NCI-H460 (cell line): ENCODE measurements around the gene COL6A2. TPM values are rescaled to one million over a fixed set of nuclear protein-coding genes. Genes with fewer than 3 reads are reported as not detected.

Experiments
- DNase-seq: peaks from one replicate; pipeline ENCODE4 v3.0.0-alpha.2; 2016; ENCODE audit warnings: low read depth; ENCODE audit errors: extremely low read depth
- total RNA-seq: library from RNA; depleted of rRNA; stranded (reverse); fragments of >200 nt; shearing (Covaris generic); gene quantifications from 2 replicates; pipeline ENCODE4 v1.2.3, GENCODE V29; 2014

The COL6A2 gene
- total RNA-seq, 1 experiment from 2014 or later: 3.6 TPM

DNA sequence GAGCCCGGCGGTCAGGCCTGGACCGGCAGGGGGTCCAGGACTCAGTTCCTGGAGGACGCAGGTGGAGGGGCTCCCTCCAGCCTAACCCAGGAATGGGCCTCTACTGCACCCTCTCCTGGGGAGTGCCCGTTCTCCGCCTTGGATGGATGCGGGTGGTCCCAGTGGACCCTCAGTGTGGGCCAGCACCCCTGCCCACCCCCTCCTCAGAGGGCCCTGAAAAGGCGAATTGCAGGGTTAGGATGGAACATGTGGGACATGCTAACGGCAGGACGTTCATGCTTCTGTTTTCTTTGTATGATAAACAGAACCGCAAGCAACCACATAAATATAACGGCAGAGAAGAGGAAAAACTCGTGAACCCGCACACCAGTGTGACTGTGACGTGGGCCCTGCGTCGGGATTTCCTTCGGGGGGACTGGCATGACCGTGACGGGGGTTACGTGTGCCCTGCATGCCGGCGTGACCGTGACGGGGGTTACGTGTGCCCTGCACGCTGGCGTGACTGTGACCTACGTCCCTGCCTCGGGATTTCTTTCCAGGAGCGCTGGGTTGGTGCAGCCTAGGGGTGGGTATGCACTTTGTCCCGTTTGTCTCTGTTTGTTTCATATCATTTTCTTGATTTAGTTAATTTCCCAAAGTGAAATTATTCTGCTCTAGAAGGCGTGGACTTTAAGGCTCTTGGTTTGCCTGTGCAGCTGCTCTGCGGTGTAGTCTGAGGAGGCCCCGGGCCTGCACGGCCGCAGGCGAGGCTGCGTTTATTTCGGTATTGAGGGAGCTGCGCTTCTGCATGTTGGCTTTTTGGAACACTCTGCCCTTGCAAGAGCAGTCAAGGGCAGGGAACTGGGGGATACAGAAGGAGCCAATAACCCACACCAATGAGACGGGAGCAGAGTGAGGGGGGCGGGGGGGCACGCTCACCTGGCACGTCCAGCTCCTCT, 54.3 kb downstream of the COL6A2 start:
- DNase-seq: no peak

DNA sequence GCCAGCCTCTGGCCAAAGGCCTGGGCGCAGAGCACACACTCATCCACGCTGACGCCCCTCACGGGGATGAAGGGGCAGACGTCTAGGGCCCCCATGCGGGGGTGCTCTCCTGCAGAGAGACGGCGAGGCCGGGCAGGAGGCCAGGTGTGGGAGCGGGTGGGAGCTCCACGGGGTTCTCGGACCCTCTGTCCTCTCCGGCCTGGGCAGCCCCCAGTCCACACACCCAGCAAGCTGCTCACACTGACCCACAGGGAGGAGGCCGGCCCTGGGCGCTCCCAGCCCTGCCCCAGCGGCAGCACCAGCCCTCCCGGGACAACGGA, 55.0 kb downstream of the COL6A2 start:
- DNase-seq: no peak

DNA sequence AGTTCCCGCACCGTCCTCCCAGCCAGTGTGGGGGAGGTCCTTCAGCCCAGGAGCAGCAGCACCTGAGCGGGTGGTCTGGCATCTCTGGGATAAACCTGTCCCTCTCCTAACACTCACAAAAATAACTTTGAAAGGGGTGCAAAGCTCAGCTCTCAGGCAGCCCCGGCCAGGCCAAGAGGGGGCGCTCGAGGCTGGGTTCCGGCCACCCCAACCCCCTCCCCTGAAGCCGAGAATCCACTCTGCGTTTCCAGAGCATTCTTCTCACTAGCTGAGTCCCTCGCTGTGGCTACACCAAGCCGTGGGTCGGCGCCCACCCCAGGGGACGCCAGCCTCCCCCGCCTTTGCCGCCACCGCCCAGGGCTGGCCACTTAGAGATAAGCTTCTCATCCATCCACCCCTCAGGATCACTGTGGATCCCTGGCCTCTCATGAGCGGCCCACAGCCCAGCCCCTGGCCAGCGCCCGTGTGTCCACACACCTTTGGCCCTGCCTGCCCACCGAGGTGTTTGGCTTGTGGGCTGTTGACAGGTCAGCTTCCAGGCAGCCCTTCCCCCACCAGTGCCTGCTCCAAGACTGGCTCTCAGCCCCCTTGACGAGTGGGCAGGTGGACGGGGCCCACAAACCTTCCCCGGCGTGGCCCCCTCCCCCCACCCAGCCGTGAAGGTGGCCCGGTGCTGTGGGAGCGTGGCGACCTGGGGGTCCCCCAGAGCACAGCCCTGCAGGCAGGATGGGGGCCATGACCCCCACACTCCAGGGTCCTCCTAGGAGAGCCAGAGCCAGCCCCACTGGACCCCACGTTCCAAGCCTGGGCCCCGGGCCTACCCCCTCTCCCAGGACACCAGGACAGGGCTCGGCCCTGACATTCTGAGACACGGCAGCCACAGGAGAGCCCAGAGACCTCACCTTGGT, 55.6 kb downstream of the COL6A2 start:
- peak; percentile 9 for DNase-seq

DNA sequence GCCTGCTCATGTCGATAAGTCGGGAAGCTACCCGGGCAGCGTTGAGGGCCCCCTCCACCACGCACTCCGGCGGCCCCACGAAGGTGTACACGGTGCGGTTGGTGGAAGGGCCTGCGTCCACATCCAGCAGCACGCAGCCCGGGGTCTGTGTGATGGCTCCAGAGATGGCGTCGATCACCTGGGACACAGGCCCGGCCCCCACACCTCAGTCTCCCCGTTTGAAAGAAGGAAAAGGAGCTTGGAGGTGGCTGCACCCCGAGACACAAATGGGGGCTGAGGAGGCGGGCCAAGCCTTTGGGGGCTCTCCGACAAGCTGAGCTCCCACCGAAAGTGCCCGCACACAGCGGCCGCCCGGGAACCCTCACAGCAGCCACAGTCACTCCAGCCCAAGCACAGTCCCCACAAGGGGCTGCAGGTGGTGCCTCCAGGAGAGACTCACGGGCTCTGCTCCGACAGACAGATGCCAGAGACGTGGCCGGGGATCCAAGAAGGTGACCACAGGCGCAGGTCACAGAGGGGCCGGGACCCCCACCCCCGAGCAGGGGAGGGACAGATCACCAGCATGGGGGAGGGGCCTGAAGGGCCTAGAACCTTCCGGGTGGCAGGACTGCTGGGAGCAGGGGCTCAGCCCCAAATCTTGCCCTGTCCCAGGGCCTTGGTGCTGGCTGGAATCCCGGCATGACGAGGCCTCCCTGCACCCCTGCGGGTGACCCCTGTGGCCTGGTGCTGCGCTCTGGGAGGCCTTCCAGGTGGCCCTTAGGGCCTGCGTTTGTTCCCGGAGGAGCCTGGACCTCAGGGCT, 56.4 kb downstream of the COL6A2 start:
- DNase-seq: no peak

DNA sequence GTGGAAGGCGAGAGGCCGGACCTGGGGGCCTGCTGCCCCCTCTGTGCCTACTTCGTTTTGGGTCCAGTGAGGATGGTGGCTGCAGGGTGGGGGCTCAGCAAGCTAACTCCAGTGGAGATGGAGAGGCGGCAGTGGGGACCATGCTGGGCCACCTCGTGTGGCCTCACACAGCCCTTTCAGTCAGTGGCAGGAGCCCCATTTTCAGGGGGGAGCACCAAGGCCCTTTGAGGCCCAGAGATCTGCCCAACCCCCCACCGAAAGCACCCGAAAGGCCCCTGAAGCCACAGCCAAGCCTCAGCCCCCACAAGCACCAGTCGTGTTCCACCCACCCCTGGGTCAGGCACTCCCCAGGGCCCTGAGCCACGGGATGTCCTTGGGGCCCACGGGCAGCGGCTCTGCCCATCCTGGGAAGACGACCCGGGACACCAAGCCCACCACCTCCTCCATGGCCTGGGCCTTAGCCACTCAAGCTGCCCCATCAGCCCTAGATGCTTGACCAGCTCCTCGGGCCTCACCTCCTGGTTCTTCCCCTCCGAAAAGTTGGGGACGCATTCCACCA, 57.1 kb downstream of the COL6A2 start:
- DNase-seq: no peak

DNA sequence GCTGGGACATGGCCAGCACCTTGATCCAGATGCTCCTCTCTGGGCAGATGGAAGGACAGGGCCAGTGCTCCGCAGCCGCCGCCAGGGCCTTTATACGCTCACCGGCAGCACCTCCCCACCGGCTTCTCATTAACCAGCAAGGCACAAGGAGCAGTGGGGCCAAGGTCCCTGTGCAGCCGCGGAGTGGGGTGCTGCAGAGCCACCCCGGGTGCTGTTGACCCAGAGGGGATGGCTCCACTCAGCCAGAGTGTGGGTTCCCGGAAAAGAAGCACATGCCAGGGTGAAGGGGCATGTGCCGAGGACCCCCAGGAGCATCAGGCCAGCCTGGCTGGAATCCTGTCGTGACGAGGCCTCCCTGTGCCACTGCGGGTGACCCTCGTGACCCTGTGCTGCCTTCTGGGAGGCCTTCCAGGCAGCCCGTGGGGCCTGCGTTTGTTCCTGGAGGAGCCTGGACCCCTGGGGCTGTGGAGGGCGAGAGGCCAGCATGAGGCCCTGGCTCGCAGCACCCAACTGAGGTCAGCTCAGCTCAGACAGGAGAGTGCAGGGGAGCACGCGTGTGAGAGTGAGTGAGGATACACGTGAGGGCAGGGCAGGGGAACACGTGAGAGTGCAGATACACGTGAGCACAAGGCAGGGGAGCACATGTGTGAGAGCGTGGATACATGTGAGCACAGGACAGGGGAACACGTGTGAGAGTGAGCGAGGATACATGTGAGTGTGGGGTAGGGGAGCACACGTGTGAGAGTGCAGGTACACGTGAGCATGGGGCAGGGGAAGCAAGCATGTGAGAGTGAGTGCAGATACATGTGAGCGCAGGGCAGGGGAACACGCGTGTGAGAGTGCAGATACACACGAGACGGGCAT, 57.8 kb downstream of the COL6A2 start, which contains the start of gene FTCD:
TSS of gene FTCD (minus strand) at position 66 of the 864 bp plus-strand sequence. CDS start at position 10, 56 bp downstream.
- no peak for DNase-seq

DNA sequence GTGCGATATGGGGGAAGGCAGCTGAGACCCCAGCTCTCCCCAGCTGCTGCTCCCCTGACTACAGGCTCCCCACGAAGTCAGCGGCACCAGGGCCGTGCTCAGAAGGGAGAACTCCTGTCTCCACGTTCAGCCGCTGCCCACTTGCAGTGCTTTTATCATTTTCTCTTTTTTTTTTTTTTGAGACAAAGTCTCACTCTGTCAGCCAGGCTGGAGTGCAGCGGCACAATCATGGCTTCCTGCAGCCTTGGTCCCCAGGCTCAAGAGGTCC, 58.4 kb downstream of the COL6A2 start:
- no peak for DNase-seq

DNA sequence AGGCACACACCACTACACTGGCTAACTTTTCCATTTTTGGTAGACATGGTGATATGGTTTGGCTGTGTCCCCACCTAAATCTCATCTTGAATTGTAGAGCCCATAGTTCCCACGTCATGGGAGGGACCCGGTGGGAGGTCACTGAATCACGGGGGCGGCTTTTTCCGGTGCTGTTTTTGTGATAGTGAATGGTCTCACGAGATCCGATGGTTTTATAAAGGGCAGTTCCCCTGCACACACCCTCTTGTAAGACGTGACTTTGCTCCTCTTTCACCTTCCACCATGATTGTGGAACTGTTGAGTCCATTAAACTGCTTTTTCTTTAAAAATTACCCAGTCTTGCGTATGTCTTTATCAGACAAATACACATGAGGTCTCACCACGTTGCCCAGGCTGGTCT, 58.8 kb downstream of the COL6A2 start:
- no peak for DNase-seq

DNA sequence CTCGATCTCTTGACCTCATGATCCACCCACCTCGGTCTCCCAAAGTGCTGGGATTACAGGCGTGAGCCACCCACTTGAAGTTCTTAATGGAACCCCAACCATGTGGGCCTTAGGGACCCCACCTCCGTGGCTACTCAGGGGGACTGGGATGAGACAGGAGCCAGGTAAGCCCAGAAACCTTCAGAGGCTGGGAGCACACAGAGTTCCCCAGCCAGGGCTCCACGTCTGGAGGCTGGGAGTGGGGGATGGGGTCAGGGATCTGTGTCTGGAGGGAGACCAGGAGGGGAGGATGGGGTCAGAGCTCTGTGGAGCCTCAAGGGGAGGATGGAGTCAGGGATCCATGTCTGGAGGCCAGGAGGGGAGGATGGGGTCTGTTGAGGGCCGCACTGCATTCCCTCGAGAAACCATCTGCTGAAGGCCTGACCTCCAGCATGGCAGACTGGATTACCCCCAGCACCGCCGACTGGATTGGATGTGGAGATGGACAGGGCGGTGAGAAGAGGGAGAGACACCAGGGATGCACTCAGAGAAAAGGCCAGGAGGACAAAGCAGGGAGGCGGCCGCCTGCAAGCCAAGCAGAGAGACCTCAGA, 59.6 kb downstream of the COL6A2 start:
- DNase-seq: no peak

DNA sequence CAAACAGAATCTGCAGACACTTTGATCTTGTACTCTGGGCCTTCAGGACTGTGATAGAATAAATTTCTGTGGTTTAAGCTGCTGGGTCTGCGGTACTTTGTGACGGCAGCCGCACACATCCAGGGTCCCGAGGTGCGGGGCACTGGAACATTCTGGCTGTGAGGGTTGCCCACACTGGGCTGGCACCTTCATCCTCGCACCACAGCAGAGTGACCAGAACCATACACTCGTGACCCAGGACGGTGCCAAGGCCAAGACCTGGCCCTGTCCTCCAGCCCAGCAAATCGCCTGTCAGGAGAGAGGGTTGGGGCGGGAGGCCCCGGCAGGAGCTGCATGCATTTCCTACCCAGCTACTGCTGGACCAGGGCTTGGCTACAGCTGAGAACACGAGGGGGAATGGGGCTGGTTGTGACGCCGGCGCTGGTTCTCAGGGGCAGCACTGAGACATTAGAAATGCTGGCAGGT, 60.1 kb downstream of the COL6A2 start:
- DNase-seq: no peak

DNA sequence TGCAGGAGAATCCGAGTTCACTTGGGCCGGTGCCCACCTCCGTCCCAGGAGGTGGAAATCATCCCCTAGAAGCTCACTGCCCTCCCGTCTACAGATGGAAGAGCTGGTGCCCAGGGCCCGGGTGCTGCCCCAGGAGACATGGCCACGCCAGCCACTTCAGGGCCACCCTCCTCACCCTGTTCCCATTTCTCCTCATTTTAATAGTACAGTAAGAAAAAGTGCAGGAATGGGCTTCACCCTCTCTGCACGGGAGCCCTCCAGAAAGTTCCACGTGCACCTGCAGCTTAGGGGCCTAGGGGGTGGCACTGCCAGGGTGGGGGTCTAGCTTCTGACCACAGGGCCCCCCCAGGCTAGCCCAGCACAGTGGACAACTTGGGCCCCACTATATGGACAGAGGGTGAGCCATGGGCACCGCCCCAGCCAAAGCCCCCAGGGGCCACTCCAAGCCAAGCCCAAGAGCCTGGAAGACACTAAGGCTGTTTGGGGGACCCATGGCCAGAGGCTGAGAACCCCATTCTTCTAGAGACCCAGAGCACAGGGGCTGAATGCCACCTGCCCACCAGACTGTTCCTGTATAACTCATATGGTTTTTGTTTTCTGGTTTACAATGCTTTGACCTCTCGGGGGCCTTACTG, 60.9 kb downstream of the COL6A2 start:
- no peak for DNase-seq

DNA sequence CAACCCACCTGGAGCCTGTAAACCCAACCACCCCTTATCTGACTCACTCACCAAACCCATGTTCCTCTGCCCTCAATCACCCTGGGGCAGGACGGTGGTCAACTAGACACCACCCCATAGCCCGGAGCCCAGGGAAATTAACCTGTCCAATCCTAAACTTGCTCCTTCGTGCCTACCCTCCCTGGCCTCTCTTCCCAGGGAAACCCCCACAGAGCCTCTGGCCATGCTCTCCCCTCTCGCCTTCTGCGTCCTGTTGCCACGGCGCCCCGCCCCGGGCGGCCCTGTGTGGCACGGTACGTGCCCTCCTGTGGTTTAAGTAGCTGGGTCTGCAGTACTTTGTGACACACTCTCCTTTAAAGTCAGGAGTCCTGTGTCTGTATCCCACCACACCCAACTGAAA, 61.5 kb downstream of the COL6A2 start:
- no peak for DNase-seq

DNA sequence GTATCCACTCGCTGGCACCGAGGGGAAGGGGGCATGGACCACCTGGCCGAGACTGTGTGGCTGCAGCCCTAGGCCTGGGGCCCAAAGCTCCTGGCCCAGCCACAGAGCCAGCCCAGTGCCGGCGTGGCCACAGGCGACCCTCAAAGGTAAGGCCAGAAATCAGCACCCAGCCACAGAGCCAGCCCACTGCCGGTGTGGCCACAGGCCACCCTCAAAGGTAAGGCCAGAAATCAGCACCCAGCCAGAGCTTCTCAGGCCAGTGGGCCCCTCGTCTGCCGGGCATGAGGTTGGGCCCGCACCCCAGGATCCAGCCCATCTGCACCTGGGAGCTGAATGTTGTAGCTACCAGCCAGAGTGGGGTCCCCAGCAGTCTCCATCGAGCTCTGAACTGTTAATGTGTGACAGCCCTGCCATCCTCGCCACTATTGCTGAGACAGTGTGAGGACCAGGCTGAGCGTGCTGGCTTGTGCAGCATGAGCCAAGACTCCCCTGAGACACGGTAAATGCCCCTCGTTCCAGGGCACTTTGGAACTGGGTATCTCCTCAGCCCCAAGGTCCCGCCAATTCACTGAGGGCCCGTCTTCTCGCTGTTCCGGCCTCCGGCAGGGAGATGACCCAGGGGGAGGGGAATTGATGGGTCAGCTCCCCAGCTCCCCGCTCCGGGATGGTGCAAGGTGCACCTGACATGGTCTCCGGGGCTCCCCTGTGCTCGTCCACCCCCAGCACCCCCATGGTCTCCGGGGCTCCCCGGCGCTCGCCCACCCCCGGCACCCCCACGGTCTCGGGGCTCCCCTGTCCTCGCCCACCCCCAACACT, 62.1 kb downstream of the COL6A2 start:
- no peak for DNase-seq

DNA sequence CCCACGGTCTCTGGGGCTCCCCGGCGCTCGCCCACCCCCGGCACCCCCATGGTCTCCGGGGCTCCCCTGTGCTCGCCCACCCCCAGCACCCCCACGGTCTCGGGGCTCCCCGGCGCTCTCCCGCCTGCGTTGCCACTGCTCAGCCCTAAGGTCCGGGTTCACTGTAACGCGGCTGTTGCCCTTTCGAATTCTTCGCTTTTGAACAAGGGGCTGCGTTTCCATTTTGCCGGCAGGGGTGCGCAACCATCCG, 62.7 kb downstream of the COL6A2 start:
- no peak for DNase-seq

DNA sequence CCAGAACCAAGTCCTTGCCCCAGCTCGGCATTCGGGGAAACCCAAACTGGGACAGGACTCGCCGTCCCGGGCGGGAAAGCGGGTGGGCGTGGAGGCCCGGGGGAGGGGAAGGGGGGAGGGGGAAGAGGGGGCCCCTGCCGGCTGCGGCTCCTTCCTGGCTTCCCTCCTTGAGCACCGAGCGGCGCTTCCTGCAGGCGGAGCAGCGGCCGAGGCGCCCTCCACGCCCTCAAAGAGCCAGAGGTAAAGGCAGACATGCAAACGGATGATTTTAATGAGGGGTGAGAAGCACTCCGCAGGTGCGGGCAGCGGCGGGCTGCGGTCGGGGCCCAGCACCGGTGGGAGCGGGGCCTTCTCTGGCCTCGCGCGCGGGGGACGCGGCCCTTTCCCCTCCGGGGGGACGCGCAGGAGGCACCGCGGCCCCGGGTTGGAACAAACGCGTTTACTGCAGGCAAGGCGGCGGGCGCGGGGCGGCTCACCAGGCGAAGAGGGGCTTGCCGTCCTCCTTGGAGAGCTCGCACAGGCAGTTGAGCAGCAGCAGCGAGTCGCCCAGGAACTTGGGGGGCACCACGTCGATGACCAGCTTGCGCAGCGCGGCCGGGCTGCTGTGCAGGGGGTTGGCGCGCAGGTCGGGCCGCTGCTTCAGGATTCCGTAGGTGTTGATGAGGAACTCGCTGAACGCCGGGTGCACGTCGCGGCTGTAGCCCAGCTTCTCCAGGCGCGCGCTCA, 63.2 kb downstream of the COL6A2 start:
- no peak for DNase-seq

DNA sequence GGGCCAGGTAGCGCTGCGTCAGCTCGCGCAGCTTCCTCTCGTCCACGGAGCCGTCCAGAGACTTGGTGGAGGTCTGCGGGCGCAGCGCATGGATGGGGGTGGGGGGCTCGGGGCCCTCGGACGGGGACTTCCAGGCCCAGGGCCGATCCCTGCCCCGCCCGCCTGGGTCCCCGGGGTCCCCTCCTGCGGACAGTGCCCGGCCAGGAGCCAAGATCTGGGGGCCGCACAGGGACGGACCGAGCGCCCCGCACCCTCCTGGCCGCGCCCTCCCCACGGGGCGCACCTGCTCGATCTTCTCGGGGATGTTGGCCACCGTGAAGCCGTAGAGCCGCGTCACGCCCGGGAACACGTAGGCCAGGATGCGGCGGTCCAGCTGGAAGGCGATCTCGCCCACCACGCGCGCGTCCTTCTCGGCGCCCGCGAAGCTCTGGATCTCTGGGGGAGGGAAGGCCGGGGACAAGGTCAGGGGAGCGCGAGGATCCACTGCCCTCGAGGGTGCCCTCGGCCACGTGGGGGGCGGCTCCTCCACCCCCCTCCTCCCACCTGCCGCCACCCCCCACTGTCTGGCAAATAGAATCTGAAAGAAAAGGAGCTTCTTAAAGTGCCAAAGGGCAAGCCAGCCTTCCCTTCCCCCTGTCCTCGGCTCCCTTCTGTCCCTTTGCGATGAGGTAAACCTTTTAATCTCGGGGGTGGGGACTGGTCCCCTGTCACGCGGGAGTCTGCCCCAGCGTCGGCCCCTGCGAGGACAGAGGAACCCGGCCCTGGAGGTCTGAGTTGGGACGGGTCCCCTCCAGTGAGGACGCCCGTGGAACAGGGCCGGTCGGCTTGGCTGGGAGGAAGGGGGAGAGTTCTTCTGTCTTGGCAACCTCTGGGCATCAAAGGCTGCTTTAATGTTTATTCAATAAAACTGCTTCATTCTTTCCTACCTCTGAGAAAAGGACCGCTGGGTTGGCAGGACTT, 64.0 kb downstream of the COL6A2 start:
- DNase-seq: no peak
